WI38 (cell line): ENCODE data around the gene KHDRBS2.

Source experiments
- H3K4me3 ChIP-seq: 2 replicates; pipeline ENCODE4 v1.5.1; 2011; ENCODE audit warnings: low read depth, mild to moderate bottlenecking, control low read depth, low read length
- CTCF ChIP-seq: IDR thresholded peaks from 2 replicates; pipeline ENCODE4 v1.5.1; 2012; ENCODE audit warnings: low read depth, mild to moderate bottlenecking, control low read depth, low read length

The KHDRBS2 gene

DNA sequence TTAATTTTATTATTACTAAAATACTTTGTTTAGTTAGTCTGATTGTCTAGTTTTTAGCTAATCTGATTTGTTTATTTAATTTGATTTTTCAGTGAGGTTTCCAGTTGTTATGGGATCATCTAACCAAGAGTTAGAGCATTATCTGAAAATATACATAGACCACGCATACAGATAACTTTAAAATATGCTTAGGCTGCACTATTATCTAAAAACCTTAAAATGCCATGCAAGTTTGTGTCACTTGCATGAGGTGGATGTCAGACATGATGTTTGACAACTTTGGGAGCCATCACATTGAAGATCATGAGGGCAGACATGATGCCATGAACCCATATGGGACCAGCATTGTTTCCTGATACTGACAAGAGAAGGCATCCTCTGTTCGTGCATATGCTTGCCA, 610.3 kb downstream of the KHDRBS2 start:
- TF ChIP-seq CTCF: no peak
- no peak overlapping the region for H3K4me3 ChIP-seq

GRCh38 chr6:61649845-61650244, 636.2 kb downstream of the KHDRBS2 start:
- no peak for TF ChIP-seq CTCF
- H3K4me3 ChIP-seq: no peak overlapping the region

DNA sequence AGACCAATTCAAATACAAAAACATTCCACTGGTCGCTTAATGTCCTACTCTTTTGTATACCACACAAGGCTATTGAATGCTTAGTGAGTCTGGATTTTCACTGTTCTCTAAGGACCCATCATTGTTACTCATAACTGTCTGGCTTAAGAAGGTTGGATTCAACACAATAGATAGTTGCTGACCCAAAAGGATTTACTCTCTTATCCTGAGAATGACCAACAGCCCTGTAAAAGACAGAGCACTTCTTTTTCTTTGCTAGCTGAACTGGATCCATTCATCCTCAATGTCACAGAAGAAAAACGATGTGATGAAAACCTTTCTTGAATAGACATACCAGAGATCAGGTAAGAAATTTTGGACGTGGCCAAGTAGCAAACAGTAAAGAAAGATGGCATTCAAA, 645.6 kb downstream of the KHDRBS2 start:
- H3K4me3 ChIP-seq: no peak overlapping the region
- TF ChIP-seq CTCF: no peak
